ENCODE data around the gene CACNA1C.

The CACNA1C gene

DNA sequence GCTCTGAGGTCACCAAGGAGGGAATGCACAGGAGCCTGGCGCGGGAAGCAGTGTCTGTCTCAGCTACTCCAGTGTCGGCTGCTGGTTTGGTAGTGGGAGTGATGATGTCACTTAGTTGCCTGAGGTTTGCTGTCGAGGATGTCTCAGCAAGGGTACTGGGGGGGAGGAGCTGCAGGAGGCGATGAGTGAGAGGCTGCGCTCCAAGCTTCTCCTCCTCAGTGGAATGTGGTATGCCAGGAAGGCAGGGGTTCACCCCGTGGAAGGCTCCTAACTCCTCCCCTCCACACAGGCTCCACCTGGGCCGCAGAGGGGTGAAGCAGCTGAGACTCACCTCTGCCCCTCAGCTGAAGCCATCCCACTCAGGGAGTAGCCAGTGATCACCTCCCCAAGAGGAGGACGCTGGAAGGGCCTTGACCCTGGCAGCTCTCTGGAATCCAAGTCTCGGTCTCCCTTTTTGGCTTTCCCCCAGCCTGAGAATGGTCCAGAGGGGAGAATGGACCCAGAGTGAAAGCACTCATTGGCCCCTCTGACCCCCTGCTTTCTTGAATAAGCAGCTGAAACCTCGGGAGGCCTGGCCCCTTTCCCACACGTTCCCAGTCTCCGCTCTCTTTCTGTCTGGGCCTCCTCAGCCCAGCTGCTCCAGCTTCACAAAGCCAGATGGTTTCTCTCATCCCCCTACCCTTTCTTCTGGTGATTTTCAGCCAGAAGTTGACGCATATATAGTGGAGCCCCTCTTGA, 563.0 kb downstream of the CACNA1C start:
- no peak for DNase-seq

DNA sequence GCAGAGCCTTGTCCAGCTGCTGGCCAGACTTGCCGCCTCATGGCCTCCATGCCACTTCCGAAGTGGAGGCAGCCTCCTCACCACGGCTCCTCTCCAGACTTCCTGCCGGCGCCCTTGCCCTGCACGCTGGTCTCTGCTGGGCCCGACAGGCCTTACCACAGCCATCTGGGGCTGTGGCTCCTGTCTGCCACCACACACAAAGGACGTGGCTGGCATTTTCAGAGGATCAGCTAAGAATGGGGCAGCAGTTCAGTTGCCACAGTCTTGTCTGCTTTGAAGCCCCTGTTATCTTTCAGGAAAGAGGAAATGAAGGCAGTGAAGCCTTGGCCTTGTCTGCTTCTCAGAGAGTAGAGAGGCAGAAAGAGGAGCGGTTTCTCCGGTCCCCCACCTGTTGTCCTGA, 564.0 kb downstream of the CACNA1C start:
- DNase-seq, result no peak

DNA sequence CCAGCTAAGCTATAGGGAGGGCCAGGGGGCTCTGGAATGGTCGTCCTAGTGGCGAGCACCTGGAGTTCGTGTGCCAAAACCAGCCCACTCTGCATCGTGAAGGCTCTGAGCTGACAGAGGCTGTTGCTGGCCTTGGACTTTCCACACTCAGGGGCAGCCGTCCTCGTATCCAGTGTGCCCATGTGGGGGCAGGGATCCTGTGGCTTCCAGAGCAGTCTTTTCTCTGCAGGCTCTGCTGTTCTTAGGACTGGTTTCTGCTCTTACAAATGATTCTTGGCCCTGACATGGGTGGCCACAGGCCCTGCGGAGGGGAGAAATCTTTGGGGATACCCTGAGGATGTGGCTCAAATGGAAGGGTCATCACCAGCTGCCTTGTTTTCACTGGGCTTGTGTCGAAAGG, 564.6 kb downstream of the CACNA1C start:
- DNase-seq, result no peak

DNA sequence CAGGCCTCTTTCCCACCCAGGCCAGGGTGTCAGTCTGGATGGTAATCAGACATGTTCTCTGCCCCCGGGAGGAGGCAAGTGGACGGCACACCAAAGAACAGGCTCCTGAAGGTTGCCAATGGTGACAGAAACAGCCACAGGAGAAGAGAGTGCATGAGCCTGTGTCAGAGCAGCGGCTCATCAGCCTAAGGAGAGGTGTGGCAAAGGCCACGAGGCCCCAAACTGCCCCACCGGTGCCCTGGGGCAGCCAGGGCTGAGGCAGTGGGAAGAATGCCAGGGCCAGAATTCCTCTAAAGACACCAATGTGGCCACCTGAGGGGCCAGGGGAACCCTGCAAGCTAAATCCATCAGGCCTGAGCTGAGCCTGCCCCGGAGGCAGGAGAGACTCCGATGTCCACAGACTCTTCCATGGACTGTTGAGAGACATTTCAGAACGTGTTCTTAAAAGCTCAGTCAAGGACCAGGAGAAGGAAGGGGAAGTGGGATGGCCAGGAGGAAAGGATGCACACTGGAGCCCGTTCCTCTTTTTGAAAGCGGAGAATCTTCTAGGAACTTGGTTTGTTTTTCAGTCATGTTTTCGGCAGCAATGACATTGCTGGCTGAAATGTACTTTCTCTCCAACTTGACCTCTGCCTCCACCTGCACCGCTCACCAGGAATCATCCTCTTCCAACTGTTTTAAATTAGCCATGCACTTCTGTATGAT, 565.7 kb downstream of the CACNA1C start:
- DNase-seq, result no peak

DNA sequence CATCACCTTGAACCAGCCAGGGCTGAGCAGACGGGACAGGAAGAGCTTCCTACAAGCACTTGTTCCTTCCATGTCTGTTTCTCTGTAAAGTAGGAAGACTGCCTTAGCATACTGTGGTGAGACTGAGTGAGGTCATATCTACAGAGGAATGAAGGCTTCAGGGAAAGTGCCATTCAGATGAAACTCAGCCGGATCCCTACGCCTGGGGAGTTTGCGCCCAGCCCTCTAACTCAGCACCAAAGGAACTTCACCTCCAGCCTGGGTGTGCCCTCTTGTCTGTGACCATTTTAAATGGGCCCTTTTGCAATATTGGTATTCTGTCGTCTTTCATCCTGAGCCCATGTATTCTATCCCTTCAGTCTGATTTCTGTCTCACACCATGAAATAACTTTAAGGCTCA, 566.3 kb downstream of the CACNA1C start:
- DNase-seq, result no peak

DNA sequence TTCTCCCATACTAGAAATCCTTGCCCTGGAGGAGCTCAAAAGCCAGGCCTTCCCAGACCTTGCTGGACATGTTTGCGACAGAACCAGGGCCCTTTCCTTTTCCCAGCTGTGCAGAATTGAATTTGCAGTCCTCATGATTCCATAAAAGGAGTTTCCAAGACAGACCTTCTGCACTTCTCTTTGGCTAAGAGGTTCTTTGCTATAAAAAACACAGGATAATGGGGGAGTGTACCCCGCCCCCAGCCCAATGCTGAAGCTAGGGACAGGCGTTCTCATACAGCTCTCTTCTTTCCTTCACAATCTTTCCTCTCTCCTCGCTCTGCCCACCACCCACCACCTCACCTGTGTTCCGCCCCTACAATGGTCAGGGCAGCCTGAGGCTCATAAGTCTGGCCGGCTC, 569.7 kb downstream of the CACNA1C start:
- DNase-seq, result no peak

DNA sequence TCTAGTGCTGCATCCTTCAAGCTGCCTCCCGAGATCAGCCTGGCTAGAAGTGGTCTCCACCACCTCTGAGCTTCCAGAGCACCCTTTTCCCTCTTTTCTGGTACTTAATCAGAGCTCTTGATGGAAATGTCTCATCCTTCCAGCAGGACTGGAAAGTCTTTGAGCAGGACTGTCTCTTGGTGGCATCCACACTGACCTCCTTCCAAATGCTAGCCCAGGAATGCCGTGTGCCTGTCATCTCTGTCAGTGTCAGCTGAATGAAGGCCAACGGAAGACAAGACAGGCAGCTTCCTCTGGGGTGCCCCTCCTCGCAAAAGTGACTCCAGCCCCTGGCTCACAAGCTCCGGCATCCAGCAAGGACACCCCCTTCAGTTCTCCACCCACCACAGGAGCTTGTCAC, 570.7 kb downstream of the CACNA1C start:
- DNase-seq, result no peak

DNA sequence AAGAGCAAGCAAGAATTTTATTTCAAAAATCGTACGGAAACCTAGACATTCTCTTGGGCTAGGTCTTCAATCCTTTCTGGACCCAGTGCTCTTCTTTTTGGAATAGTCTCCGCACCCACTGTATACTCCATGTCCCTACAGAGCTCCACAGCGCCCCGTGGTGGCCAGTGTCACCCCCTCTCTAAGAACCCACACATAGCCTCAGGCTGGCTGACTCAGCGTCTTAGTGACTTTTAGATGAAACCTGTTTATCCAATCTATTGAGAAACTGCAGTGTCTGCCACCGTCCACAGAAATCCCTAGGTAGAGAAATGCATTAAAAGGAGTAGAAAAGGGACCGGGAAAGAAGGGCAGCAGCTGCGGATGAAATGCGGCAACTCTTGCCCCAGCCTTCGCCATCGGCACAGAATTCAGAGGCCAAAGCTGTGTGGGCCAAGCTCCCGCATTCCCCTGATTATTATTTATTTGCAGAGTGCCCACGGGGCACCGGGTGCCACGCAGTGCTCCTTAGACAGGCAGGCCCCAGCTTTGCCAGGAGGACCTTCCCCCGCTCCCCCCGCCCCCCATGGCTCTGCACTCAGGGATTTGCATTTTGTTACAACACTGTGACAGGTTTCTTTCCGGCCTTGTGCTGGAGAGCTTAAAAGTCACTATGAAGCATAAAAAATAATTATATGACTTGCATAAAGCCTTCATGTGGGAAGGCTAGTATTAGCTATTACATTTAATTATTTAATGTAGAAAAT, 571.9 kb downstream of the CACNA1C start:
- peak; percentile 39 for DNase-seq

DNA sequence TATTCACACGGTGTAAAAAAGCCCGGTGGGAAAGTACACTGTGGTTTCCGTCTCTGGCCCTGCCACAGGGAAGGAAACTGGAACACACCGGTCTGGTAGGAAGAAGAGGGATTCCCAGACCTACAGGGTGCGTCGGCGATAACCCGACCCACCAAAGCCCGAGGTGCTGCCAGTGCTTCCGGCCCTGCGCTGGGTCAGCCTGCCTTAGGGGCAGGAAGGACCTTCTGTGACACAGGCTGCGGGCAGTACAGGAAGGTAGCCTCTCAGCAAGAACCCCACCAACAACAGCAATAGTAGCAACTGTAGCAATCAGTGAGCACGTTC, 572.5 kb downstream of the CACNA1C start:
- no peak for DNase-seq

DNA sequence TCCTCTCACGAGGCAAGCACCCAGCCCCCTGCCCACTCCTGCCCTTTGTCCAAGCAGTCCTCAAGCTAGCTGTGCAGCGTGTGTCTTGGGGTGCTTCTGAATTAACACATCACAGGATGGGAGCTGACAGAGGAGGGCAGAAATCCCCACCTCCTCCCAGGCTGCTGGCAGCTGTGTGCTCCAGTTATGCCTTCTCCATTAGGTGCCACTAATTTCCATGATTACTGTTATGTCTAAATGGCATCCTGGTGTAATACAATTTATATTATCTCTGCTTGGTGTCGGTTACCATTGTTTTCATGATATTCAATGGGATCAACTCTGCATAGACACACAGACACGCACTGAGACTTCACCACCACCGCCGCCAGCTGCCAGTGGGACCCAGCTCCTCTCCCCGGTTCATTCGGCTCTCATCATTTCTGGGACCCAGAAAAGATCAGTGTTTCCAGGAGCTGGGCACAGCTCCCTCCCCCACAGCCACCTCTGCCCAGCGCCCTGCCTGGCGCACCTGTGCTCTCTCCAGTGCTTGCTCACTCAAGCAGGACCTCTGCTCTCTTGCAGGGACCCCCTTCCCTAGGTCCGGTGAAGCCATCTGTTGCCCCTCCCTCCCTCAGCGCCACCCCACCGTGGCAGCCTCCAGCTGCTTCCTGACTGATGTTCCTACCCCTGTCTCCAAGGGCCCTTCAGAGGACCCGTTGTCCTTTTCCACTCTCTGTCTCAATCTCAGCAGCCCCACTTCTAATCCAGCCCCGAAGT, 574.5 kb downstream of the CACNA1C start:
- no peak for DNase-seq

DNA sequence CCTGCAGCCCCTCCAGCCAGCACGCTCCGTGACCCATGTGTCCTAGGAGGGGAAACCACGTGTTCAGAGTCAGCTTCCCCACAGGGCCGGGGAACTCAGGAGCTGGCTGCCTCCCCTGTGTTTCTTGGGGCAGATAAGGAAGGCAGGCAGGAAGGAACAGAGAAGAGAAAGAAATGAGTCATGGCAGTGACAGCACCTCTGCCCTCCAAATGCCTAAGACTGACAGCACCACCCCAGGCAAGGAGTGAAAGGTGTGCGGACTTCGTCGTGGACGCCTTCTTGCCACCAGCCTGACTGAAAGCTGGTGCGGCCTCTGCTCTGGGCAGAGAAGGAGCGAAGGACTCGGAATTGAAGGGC, 575.0 kb downstream of the CACNA1C start:
- peak; percentile 17 for DNase-seq

DNA sequence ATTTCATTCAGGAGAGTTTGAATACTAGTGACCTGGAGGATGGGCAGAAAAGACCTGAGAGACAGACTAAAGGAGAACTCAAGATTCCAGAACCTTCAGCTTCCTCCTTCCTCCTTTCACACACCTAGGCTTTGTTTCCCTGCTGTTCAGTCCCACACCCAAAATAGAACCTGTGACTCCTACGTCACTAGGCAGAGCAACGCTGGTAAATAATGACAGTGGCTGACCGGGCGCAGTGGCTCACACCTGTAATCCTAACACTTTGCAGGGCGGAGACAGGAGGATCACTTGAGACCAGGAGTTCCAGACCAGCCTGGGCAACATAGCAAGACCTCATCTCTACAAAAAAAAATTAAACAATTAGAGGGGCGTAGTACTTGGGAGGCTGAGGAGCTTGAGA, 575.6 kb downstream of the CACNA1C start:
- DNase-seq, result no peak

DNA sequence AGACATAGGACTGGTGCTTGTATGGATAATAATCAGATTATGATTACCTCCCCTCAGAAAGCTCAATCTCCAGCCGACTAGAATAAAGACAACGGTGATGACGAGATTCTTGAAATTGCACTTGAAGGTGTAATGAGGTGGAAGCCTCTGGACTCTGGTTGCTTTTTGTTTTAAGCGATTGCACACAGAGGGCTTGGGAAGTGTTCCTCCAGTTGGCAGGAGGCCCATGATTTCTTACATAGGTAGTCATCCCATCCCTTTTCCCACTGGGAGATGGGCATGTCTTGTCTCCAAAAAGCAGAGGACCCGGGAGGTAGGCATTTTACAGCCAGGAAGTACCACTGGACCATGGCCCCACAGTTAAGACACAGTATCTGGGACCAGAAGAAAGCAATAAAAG, 576.3 kb downstream of the CACNA1C start:
- DNase-seq, result no peak

DNA sequence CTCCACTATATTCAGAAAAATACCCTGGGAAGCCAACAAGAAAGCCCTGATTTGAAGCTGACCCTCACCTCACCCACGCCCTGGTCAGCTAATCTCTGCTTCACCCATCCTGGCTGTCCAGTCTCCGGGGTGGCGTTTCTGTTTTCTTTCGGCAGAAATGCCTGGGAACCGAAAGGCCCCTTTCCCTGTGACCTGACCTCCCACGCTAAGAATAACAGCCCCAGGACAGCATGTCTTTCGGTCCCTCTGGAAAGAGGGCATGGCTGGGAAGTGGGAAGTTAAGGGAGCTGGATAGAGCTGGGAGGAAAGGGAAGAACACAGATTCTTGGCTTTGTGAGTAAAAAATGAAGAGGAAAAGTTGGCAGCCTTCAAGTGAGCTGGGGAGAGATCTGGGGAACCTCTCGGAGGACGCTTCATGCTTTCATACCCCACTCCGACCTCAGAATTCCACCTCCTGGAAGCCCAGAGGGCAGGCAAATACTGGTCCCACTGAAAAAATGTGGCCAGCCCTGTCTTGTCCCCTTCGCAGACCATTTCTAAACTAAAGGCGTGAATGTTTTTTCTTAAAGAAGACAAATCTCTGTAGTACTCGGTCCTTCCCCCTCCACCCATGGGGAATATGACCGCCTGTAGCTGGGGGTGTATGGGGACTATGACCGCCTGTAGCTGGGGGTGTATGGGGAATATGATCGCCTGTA, 579.0 kb downstream of the CACNA1C start:
- no peak for DNase-seq

DNA sequence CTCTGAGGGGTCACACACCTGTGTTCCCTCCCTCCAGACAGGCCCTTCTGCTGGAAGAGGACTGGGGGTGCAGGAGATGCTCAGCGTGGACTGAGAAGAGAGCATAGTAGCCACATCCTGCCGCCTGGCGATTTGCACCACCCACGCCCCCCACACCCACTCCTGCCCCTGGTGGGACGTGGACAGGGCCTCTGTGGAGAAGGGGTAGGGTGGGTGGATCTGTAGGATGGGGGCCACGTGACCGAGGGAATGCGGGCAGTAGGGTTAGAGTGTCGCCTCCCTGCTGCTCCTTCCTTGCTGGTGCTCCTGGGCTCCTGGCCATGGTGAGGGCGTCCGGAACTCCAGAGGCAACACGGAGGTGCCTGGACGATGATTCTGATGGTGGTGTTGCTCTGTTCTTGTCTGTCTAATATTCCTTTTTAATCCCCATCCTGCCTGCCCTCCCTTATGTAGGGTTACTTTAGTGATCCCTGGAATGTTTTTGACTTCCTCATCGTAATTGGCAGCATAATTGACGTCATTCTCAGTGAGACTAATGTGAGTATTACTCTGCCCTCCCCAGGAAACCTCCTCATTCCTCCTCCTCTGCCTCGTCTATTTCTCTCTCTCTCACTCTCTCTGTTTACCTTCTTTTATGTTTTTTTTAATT, 580.5 kb downstream of the CACNA1C start:
- DNase-seq, result no peak

DNA sequence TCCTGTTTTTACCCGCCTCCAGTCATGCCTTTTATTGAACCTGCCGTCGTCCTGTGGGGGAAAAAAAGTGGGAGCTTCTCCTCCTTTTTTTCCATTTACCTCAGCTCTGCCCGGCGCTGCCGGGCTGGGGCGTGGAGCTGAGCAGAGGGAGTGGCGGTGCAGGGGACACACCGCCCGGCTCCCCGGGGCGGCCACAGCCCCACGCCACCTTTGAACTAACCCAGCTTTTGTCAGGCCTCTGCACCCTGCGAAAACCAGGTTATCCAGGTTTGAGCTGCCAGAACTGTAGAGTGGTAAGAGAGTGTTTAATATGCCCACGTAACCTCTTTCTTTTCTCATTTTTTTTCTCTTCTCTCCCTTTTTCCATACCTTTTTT, 581.0 kb downstream of the CACNA1C start:
- no peak for DNase-seq

DNA sequence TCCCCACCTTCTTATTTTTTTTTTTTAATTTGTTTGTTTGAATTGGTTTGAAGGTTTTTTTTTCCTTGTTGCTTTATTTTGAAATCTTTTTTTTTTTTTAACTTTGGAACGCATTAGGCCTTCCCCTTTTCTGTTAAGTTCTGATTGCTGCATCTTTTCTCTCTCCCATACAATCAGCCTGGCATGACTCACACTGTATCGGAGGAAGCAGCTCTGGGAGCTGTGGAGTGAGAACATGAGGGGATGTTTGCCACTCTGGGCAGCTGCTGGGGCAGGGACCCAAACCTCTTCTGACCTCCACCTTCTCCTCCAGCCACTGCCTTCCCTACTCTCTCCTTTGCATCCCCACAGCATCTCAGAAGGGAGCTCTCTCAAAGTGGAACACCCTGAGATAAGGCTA, 581.7 kb downstream of the CACNA1C start:
- no peak for DNase-seq

DNA sequence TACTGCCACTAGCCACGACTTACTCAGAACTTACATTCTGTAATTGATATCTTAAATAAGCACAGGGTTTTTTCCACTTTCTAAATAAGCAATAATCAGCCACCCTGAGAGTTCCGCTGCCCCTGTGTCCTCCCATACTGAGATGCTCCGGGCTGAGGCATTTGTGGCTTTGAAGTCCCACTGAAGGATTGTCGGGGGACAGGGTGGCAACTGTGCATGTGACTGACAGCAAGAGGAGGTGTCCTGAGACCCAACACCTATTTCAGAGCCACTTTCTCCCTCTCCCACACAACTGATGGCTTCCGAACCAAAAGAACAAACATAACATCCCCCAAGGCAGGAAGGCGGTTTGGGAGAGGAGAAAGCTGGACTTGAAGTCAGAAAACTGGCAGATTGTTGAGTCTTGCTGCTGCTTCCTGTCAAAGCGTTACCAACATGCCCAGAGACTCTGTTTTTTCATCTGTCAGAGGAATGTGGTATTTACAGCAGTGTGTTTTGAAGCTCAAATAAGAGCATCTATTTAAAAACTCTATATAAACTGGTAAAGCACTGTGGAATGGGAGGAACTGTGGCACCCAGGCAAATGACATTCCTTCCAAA, 584.1 kb downstream of the CACNA1C start:
- no peak for DNase-seq

DNA sequence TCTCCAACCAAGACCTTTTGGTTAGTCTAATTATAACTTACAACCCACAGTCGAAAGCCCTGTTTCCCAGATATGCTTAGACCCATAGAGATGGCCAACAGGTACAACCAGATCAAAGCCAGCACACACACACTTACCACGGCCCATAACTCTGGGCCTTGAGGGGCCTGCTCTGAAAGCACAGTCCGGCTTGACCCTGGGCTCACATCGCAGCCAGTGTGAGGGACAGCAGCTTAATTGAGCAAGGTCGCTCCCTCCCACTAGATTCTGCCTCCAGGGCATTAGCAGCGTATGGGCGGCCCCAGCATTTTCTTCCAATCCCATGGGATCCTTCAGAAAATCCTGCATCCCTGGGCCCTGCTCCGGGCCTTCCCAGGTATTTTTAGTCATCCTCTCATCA, 584.6 kb downstream of the CACNA1C start:
- no peak for DNase-seq

DNA sequence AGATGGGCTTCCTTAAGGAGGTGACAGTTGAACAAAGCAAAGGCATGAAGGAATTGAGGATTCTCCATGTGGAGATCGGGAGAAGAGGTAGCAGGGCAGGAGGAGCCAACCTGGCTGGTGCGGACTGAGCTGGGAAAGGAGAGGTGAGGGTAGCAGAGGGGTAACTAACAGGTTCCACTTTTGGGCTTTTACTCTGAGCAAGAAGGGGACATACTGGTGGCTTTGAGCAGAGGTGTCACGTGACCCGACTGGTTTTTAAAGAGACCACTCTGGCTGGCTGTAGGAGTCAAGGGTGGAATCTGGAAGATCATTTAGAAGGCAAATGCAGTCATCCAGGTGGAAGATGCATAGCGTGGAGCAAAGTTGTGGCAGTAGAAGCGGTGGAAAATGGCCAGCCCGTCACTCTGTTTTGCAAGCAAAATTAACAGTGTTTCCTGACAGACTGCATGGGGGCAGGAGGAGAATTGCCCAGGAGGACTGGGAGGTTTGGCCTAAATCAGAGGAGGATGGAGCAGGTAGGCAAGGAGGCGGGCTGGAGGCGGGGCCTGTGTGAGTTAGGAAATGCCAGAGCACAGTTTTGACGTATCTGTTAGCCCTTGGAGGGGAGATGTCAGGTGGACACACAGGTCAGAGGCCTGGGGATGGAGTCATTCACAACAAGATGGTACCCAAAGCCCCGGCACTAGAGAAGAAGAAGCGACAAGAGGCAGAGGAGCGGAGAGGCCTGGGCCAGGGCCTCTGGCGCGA, 585.7 kb downstream of the CACNA1C start:
- DNase-seq, result no peak

DNA sequence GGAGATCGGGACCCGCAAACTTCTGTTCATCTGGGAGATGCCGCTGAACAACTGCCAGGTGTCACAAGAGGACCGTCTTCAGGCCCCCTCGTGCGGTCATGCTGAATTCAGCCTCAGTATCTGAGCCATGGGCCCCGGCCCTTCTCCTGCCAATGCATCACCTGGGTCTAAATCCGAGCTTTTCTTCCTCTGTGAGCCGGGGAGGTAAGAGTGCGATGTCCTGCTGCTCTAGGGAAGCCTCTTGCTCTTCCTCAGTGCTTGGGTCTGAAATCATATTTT, 586.2 kb downstream of the CACNA1C start:
- no peak for DNase-seq

DNA sequence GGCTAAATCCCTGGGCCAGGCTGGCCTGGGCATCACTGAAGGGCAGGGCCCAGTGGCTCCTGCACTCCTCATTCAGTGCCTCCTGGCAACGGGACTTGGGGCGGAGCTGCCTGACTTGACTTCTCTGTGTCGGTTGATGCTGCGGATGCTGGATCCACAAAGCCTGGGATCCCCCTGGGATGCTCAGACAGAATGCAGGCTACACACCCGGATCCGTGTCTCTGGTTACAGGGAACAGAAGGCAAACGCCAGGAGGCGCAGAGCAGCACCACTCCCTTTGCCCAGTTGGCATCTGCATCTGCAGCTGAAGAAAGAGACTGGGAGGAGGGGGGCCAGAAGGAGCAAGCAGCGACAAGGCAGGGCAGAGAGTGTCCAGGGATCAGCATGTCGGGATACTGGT, 587.5 kb downstream of the CACNA1C start:
- no peak for DNase-seq

Measured in RPMI8226 (cell line).